Fibroblast of the aortic adventitia (primary cell): ENCODE measurements around the gene TRABD2B. TPM values are rescaled to one million over a fixed set of nuclear protein-coding genes. Genes with fewer than 3 reads are reported as not detected.

Experiments used
- DNase-seq: peaks from one replicate; pipeline ENCODE4 v3.0.0-alpha.2; 2010; ENCODE audit warnings: low read depth
- H3K4me3 ChIP-seq: 2 replicates; pipeline ENCODE4 v1.5.1; 2011; ENCODE audit warnings: low read depth, mild to moderate bottlenecking, control low read depth, low read length, moderate library complexity
- CTCF ChIP-seq: IDR thresholded peaks from 2 replicates; pipeline ENCODE4 v1.5.1; 2011; ENCODE audit warnings: mild to moderate bottlenecking, low read length, control low read depth, inconsistent platforms; ENCODE audit not compliant: insufficient read depth
- total RNA-seq: library from RNA; depleted of rRNA; stranded (reverse); fragments of >200 nt; gene quantifications from 2 replicates; pipeline ENCODE4 v1.2.3, GENCODE V29; 2012; ENCODE audit warnings: low replicate concordance

The TRABD2B gene
- total RNA-seq, 1 donor = under 0.01 TPM

GRCh38 chr1:47838562-47839432 lies 158.4 kb downstream of the TRABD2B start:
- no peak for DNase-seq
- no peak for TF ChIP-seq CTCF

GRCh38 chr1:47837866-47838561 lies 159.2 kb downstream of the TRABD2B start:
- no peak for TF ChIP-seq CTCF

More at GRCh38 chr1:47838562-47839432, 158.4 kb downstream of the TRABD2B start:
- no peak overlapping the region for H3K4me3 ChIP-seq

GRCh38 chr1:47837056-47837830 lies 159.9 kb downstream of the TRABD2B start:
- no peak for TF ChIP-seq CTCF
- no peak for DNase-seq
- H3K4me3 ChIP-seq = no peak overlapping the region

More at GRCh38 chr1:47837866-47838561, 159.2 kb downstream of the TRABD2B start:
- H3K4me3 ChIP-seq = no peak overlapping the region
- no peak for DNase-seq

- no peak for TF ChIP-seq CTCF
- DNase-seq = no peak
- H3K4me3 ChIP-seq = no peak overlapping the region
Observed at GRCh38 chr1:47835409-47835808, 161.8 kb downstream of the TRABD2B start.

- H3K4me3 ChIP-seq = no peak overlapping the region
- no peak for DNase-seq
- no peak for TF ChIP-seq CTCF
Observed at GRCh38 chr1:47834326-47834725, 162.9 kb downstream of the TRABD2B start.

- H3K4me3 ChIP-seq = no peak overlapping the region
- TF ChIP-seq CTCF = no peak
- DNase-seq = no peak
Observed at GRCh38 chr1:47830641-47831333, 166.4 kb downstream of the TRABD2B start.
